SK-N-SH treated with all-trans-retinoic acid at 6 μM for 48 hours (cell line): ENCODE data around the gene MRGPRD.

Experiments used
- ATAC-seq: fragments of 200-7000 bp; cut with Tn5 transposase; 3 replicates; pipeline ENCODE4 v1.9.1; 2020; ENCODE audit warnings: mild to moderate bottlenecking, moderate library complexity
- ARNTL ChIP-seq: fragments of 450-650 bp; formaldehyde crosslinking; IDR thresholded peaks from 2 replicates; pipeline ENCODE4 v1.5.0; 2020; ENCODE audit warnings: low read depth, mild to moderate bottlenecking, moderate library complexity, borderline replicate concordance
- CREB5 ChIP-seq: fragments of 250-450 bp; sonication (Bioruptor Pico); IDR thresholded peaks from 2 replicates; pipeline ENCODE4 v1.5.1; 2020; ENCODE audit warnings: low read depth, mild to moderate bottlenecking, moderate library complexity
- CSDC2 ChIP-seq: fragments of 250-450 bp; sonication (Bioruptor Pico); IDR thresholded peaks from 2 replicates; pipeline ENCODE4 v1.5.0; 2020; ENCODE audit warnings: mild to moderate bottlenecking, moderate library complexity
- CSRNP3 ChIP-seq: fragments of 250-450 bp; sonication (Bioruptor Pico); IDR thresholded peaks from 2 replicates; pipeline ENCODE4 v1.5.1; 2021; ENCODE audit warnings: mild to moderate bottlenecking, moderate library complexity
- ESRRG ChIP-seq: fragments of 250-450 bp; sonication (Bioruptor Pico); IDR thresholded peaks from 2 replicates; pipeline ENCODE4 v1.6.1; 2021; ENCODE audit warnings: mild to moderate bottlenecking
- ISL1 ChIP-seq: fragments of 250-450 bp; sonication (Bioruptor Pico); IDR thresholded peaks from 2 replicates; pipeline ENCODE4 v2.1.2; 2022; ENCODE audit warnings: mild to moderate bottlenecking, moderate library complexity
- PATZ1 ChIP-seq: fragments of 250-450 bp; sonication (Bioruptor Pico); IDR thresholded peaks from 2 replicates; pipeline ENCODE4 v1.8.0; 2020; ENCODE audit warnings: mild to moderate bottlenecking, moderate library complexity, borderline replicate concordance
- POU6F1 ChIP-seq: fragments of 250-450 bp; sonication (Bioruptor Pico); IDR thresholded peaks from 2 replicates; pipeline ENCODE4 v1.8.0; 2021; ENCODE audit warnings: low read depth, mild to moderate bottlenecking, moderate library complexity, borderline replicate concordance
- PPARA ChIP-seq: fragments of 250-450 bp; sonication (Bioruptor Pico); IDR thresholded peaks from 2 replicates; pipeline ENCODE4 v1.5.0; 2020; ENCODE audit warnings: mild to moderate bottlenecking, borderline replicate concordance
- RARB ChIP-seq: fragments of 250-450 bp; sonication (Bioruptor Pico); IDR thresholded peaks from 2 replicates; pipeline ENCODE4 v1.8.0; 2021; ENCODE audit warnings: mild to moderate bottlenecking, moderate library complexity
- SNAI2 ChIP-seq: fragments of 250-450 bp; sonication (Bioruptor Pico); IDR thresholded peaks from 2 replicates; pipeline ENCODE4 v1.5.0; 2020; ENCODE audit warnings: mild to moderate bottlenecking, moderate library complexity
- TCF4 ChIP-seq: fragments of 250-450 bp; sonication (Bioruptor Pico); IDR thresholded peaks from 2 replicates; pipeline ENCODE4 v1.8.0; 2021; ENCODE audit warnings: mild to moderate bottlenecking, moderate library complexity, borderline replicate concordance
- TOX ChIP-seq: fragments of 250-450 bp; sonication (Bioruptor Pico); IDR thresholded peaks from 2 replicates; pipeline ENCODE4 v1.8.0; 2021; ENCODE audit warnings: mild to moderate bottlenecking, moderate library complexity, borderline replicate concordance
- TSHZ2 ChIP-seq: fragments of 250-450 bp; sonication (Bioruptor Pico); IDR thresholded peaks from 2 replicates; pipeline ENCODE4 v1.5.0; 2020; ENCODE audit warnings: mild to moderate bottlenecking, moderate library complexity
- ZC3H10 ChIP-seq: fragments of 250-450 bp; sonication (Bioruptor Pico); IDR thresholded peaks from 2 replicates; pipeline ENCODE4 v1.5.1; 2021; ENCODE audit warnings: mild to moderate bottlenecking, moderate library complexity
- ZFP3 ChIP-seq: fragments of 250-450 bp; sonication (Bioruptor Pico); IDR thresholded peaks from 2 replicates; pipeline ENCODE4 v1.5.0; 2020; ENCODE audit warnings: mild to moderate bottlenecking, moderate library complexity
- ZNF565 ChIP-seq: fragments of 450-650 bp; formaldehyde crosslinking; conservative IDR thresholded peaks from 2 replicates; pipeline ENCODE4 v1.5.0; 2020; ENCODE audit warnings: low read depth, mild to moderate bottlenecking, moderate library complexity
- ZNF8 ChIP-seq: fragments of 450-650 bp; formaldehyde crosslinking; IDR thresholded peaks from 2 replicates; pipeline ENCODE4 v1.5.0; 2020; ENCODE audit warnings: mild to moderate bottlenecking, moderate library complexity

MRGPRD gene

GRCh38 chr11:68948935-68949334 is 31.9 kb downstream of the MRGPRD start:
- no peak for TF ChIP-seq CSRNP3 (CRISPR knock-in tag)
- TF ChIP-seq TCF4 = no peak
- no peak for TF ChIP-seq ZC3H10 (CRISPR knock-in tag)
- TF ChIP-seq SNAI2 (CRISPR knock-in tag) = no peak
- TF ChIP-seq ISL1 (CRISPR knock-in tag) = no peak
- no peak for TF ChIP-seq CREB5
- no peak for TF ChIP-seq PATZ1 (CRISPR knock-in tag)
- no peak for ATAC-seq

- ATAC-seq = no peak
- TF ChIP-seq ZNF8 (CRISPR knock-in tag) (no peak), PATZ1 (CRISPR knock-in tag) (no peak), ZNF565 (CRISPR knock-in tag) (no peak), PPARA (no peak), ESRRG (CRISPR knock-in tag) (no peak), TSHZ2 (CRISPR knock-in tag) (no peak), ARNTL (CRISPR knock-in tag) (no peak), ISL1 (CRISPR knock-in tag) (no peak), POU6F1 (CRISPR knock-in tag) (no peak), CSDC2 (CRISPR knock-in tag) (no peak), TOX (CRISPR knock-in tag) (no peak), CREB5 (no peak), ZFP3 (no peak), RARB (no peak)
Measured at GRCh38 chr11:68948496-68948895, 32.3 kb downstream of the MRGPRD start.

GRCh38 chr11:68947151-68947550 is 33.6 kb downstream of the MRGPRD start:
- ATAC-seq = no peak
- TF ChIP-seq POU6F1 (CRISPR knock-in tag) (no peak), CSRNP3 (CRISPR knock-in tag) (no peak), PPARA (no peak), RARB (no peak)
